Body of pancreas (tissue), 4 donors: ENCODE results near the gene UBR3. TPM values are rescaled to one million over a fixed set of nuclear protein-coding genes. Genes with fewer than 3 reads are reported as not detected.
"Not testable (repeated sequence)": the region's sequence is repeated elsewhere in the genome, so short reads cannot be mapped to it uniquely, and the experiment has no call there.

Experiments
- ATAC-seq: fragments of 150-250 bp; one replicate; pipeline ENCODE4 v1.9.1; 2016
- DNase-seq, 4 donors: peaks; one replicate each; pipeline ENCODE4 v3.0.0-alpha.2; 2019
- H3K27ac ChIP-seq, 4 donors: fragments of 200-600 bp; sonication (generic); 1 replicate in 3 of 4; 2 replicates in 1 of 4; pipeline versions ENCODE4 v1.5.1 to v1.6.1; 2016 to 2019; ENCODE audit warnings: mild to moderate bottlenecking in 1 of 4, mixed read lengths in 1 of 4, moderate library complexity in 1 of 4
- H3K27me3 ChIP-seq, 2 donors: fragments of 200-600 bp; sonication (generic); one replicate each; pipeline ENCODE4 v1.6.0; 2016; ENCODE audit warnings: mild to moderate bottlenecking in 1 of 2
- H3K36me3 ChIP-seq, 2 donors: fragments of 200-600 bp; sonication (generic); replicated peaks in 1 of 2; 2 replicates each; pipeline ENCODE4 v1.5.1; 2016; ENCODE audit warnings: low read depth in 2 of 2; ENCODE audit not compliant: insufficient read depth in 1 of 2
- H3K4me1 ChIP-seq: fragments of 200-600 bp; sonication (generic); one replicate; pipeline ENCODE4 v1.6.0; 2016
- H3K4me3 ChIP-seq, 2 donors: fragments of 200-600 bp; sonication (generic); 1 replicate in 1 of 2; 2 replicates in 1 of 2; pipeline ENCODE4 v1.5.1; 2016 to 2019
- H3K9me3 ChIP-seq, 3 donors: fragments of 200-600 bp; sonication (generic); 1 replicate in 2 of 3; 2 replicates in 1 of 3; pipeline ENCODE4 v1.5.1; 2016
- POLR2A ChIP-seq, 3 donors: fragments of 450-650 bp; IDR thresholded peaks; one replicate each; pipeline ENCODE4 v1.6.1; 2016; ENCODE audit warnings: antibody characterized with exemption in 3 of 3, mild to moderate bottlenecking in 2 of 3
- WGBS, 2 donors: methylation state at CpG; one replicate each; pipeline ENCODE4 v1.1.5; 2017; 5-methylcytosine and 5-hydroxymethylcytosine counted together
- intact Hi-C: fragments of 100-400 bp; cut with DNase I; formaldehyde crosslinking; loops from one replicate; pipeline ENCODE4 v1.15.1; 2023
- total RNA-seq, 2 donors: library from RNA; depleted of rRNA; stranded (reverse); fragments of >200 nt; gene quantifications; one replicate each; pipeline ENCODE4 v1.1.0, GENCODE V29; 2016
- TF ChIP-seq, protein P1 (sequence below), 7 experiments: fragments of 450-650 bp in 4 of 7; fragments of 200-600 bp in 3 of 7; sonication (generic) in 3 of 7; IDR thresholded peaks; one replicate each; pipeline ENCODE4 v1.5.1; 2016 to 2019; ENCODE audit warnings: antibody characterized with exemption in 7 of 7

Gene UBR3
- total RNA-seq, 2 donors from 2014 or later: 30.1 to 52.1 TPM

DNA sequence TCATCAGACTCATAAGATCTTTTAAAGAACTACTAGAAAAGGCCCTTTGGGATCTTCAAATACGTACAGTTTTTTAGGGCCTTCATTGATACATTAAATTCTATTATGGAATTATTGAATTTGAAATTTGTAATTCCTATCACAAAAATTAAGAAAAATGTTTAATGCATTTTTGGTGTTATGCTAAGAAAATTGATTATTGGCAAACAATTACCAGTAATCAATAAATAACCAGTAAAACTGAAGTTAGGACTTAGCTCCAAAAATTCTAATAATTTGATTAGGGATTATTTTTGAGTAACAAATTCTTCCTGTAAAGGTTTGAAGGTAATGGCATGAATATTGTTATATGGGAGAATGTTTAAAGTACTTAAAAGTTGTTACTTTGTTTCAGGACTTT, 119.3 kb downstream of the UBR3 start:
- intact Hi-C loops: no loop called here
- Histone ChIP-seq H3K27me3 (no peaks in the 10 kb centered on the region), H3K4me3 (no peak overlapping the region), H3K4me1 (peaks cover 6% of the 10 kb centered on the region), H3K27ac (no peak overlapping the region), H3K36me3 (peaks cover 0 to 5% of the 10 kb centered on the region in 2 donors), H3K9me3 (no peaks in the 10 kb centered on the region)
- no peak for TF ChIP-seq POLR2A (IDR thresholded peaks at IDR 0.05)
- ATAC-seq: no peak
- 100% methylated on average over 1 of the region's 1 CpG for WGBS, 2 donors
- DNase-seq: no peak

DNA sequence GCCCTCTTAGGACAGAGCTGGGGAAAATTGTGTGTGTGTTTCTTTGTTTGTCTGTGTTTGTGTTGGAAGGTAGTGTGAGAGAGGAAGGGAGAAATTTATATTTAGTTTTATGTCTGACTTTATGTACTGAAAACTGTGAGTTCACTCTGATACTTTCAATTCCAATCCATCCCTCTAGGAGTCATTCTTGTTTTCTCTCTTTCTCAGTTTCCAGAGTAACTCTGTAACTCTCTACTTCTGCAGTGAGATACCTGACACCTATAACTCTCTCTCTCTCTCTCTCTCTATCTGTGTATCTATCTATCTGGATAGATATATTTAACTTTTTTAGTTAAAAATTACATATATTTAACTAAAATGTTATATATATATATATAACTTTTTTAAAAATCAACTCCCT, 128.7 kb downstream of the UBR3 start:
- DNase-seq: no peak
- H3K36me3 ChIP-seq: peaks cover 0 to 6% of the 10 kb centered on the region in 2 donors
- H3K9me3 ChIP-seq: no peaks in the 10 kb centered on the region
- no peak overlapping the region for H3K27ac ChIP-seq
- no peak for ATAC-seq
- TF ChIP-seq, protein P1, sequence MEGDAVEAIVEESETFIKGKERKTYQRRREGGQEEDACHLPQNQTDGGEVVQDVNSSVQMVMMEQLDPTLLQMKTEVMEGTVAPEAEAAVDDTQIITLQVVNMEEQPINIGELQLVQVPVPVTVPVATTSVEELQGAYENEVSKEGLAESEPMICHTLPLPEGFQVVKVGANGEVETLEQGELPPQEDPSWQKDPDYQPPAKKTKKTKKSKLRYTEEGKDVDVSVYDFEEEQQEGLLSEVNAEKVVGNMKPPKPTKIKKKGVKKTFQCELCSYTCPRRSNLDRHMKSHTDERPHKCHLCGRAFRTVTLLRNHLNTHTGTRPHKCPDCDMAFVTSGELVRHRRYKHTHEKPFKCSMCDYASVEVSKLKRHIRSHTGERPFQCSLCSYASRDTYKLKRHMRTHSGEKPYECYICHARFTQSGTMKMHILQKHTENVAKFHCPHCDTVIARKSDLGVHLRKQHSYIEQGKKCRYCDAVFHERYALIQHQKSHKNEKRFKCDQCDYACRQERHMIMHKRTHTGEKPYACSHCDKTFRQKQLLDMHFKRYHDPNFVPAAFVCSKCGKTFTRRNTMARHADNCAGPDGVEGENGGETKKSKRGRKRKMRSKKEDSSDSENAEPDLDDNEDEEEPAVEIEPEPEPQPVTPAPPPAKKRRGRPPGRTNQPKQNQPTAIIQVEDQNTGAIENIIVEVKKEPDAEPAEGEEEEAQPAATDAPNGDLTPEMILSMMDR (IDR thresholded peaks at IDR 0.05): no peak
- TF ChIP-seq POLR2A (IDR thresholded peaks at IDR 0.05): no peak
- no peaks in the 10 kb centered on the region for H3K4me1 ChIP-seq
- intact Hi-C loops: no loop called here
- no peak overlapping the region for H3K4me3 ChIP-seq
- no peaks in the 10 kb centered on the region for H3K27me3 ChIP-seq

DNA sequence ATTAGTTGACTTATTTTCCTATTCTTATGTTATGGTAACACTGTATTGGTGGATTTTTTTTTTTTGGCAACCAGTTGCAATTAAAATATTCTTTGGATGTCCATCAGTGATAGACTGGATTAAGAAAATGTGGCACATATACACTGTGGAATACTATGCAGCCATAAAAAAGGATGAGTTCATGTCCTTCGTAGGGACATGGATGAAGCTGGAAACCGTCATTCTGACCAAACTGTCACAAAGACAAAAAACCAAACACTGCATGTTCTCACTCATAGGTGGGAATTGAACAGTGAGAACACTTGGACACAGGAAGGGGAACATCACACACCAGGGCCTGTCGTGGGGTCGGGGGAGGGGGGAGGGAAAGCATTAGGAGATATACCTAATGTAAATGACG, 130.0 kb downstream of the UBR3 start:
- ATAC-seq, H3K9me3 ChIP-seq, H3K36me3 ChIP-seq, H3K4me1 ChIP-seq, intact Hi-C loops, DNase-seq, H3K27me3 ChIP-seq, H3K4me3 ChIP-seq, H3K27ac ChIP-seq: not testable (repeated sequence)
- 97 to 98% methylated on average over 5 of the region's 5 CpGs for WGBS, 2 donors

DNA sequence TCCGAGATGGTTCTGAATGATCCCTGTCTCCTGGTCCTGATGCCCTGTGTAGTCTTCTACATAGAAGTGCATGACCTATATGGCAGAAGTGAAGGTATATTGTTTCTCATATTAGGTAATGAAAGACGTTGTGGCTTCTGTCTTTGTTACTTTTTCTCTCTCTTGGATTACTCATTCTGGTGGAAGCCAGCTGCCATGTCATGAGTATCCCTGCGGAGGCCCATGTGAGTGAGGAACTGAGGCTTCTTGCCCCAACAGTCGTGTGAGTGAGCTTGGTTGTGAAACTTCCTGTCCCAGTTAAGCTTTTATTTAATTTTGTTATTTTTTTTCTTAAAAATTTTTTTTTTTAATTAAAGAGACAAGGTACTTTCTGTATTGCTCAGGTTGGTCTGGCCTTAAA, 134.7 kb downstream of the UBR3 start:
- Histone ChIP-seq H3K4me3 (no peak overlapping the region), H3K27me3 (no peaks in the 10 kb centered on the region), H3K36me3 (peaks cover 0 to 6% of the 10 kb centered on the region in 2 donors), H3K4me1 (no peaks in the 10 kb centered on the region), H3K9me3 (no peaks in the 10 kb centered on the region), H3K27ac (no peak overlapping the region)
- WGBS, 2 donors: 75 to 80% methylated on average over 4 of the region's 4 CpGs
- ATAC-seq: no peak
- DNase-seq: peak in 1 of 4 donors; percentile 39
- intact Hi-C loops: no loop called here
- TF ChIP-seq POLR2A (IDR thresholded peaks at IDR 0.05): no peak
- TF ChIP-seq, protein P1 (IDR thresholded peaks at IDR 0.05): no peak

DNA sequence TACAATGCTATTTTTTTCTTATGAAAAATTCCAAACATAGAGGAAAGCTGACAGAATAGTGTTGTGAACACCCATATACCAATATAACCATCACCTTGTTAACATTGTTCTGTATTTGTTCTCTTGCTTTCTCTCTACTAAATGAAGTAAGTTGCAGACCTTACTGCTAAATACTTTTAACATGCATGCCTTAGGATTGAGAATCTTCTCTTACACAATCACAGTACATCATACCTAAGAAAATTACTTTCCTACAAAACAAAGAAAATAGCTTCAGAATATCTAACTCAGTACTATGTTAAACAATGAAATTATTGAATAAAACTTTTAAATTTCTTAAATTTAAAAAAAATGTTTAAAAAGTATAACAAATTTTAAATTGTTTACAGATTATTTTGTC, 136.5 kb downstream of the UBR3 start:
- intact Hi-C loops: no loop called here
- DNase-seq: no peak

DNA sequence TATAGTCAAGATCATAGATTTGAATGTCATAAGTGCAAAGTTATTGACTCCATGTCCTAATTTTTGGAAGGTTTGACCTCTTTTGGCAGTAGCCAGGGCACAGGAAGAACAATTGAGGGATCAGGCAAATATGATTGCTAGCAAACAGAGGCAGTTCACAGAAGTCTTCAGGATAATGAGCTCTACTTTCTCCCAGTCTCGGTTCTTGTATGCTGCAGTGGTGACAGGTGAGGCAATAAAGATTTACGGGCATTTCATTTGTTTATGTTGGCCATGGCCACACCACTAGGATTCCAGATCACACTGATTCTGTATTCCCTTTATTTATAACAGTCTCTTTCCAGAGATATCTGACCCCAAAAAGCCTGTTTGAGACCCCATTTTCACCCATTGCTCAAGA, 137.5 kb downstream of the UBR3 start:
- no peak for TF ChIP-seq POLR2A (IDR thresholded peaks at IDR 0.05)
- TF ChIP-seq, protein P1 (IDR thresholded peaks at IDR 0.05): no peak
- no peak overlapping the region for H3K27ac ChIP-seq
- intact Hi-C loops: no loop called here
- 50 to 74% methylated on average over 2 of the region's 2 CpGs for WGBS, 2 donors
- no peak overlapping the region for H3K4me3 ChIP-seq
- H3K27me3 ChIP-seq: no peaks in the 10 kb centered on the region
- no peaks in the 10 kb centered on the region for H3K9me3 ChIP-seq
- ATAC-seq (no peak), DNase-seq (no peak)
- H3K36me3 ChIP-seq: peaks cover 0 to under 1% of the 10 kb centered on the region in 2 donors
- H3K4me1 ChIP-seq: no peaks in the 10 kb centered on the region

More for the DNA sequence above, 136.5 kb downstream of the UBR3 start:
- Histone ChIP-seq H3K27me3 (no peaks in the 10 kb centered on the region), H3K36me3 (peaks cover 0 to 2% of the 10 kb centered on the region in 2 donors), H3K4me3 (no peak overlapping the region), H3K4me1 (no peaks in the 10 kb centered on the region), H3K27ac (no peak overlapping the region), H3K9me3 (no peaks in the 10 kb centered on the region)
- TF ChIP-seq, protein P1 (IDR thresholded peaks at IDR 0.05): no peak
- TF ChIP-seq POLR2A (IDR thresholded peaks at IDR 0.05): no peak
- ATAC-seq: no peak
